Activated CD8-positive, alpha-beta T cell treated with anti-CD3 and anti-CD28 coated beads, Interleukin-2, amount 10 ng/mL, durations not matched to agents 7 days and 5 days (primary cell): ENCODE data around the gene C9orf152. TPM values are rescaled to one million over a fixed set of nuclear protein-coding genes. Genes with fewer than 3 reads are reported as not detected.

Experiments used
- ATAC-seq: fragments of 150-1000 bp; cut with Tn5 transposase; one replicate; pipeline ENCODE4 v1.10.0; 2021; ENCODE audit warnings: moderate library complexity
- CTCF ChIA-PET: fragments of 350-600 bp; sonication (Branson Sonifier 250); formaldehyde crosslinking; loops from one replicate; lab custom pipeline; 2021; ENCODE audit warnings: antibody characterized with exemption; lab: Charles Lee
- POLR2A ChIA-PET: fragments of 350-600 bp; sonication (Branson Sonifier 250); formaldehyde crosslinking; loops from one replicate; lab custom pipeline; 2021; ENCODE audit warnings: antibody characterized with exemption; lab: Charles Lee
- DNase-seq: peaks from one replicate; pipeline ENCODE4 v3.0.0-alpha.2; 2020
- H3K27ac Mint-ChIP-seq: one replicate; pipeline ENCODE4 v1.8.0; 2021; ENCODE audit warnings: mild to moderate bottlenecking, mixed read lengths
- H3K27me3 Mint-ChIP-seq: one replicate; pipeline ENCODE4 v1.8.0; 2021; ENCODE audit warnings: low read depth, mixed read lengths
- H3K36me3 Mint-ChIP-seq: one replicate; pipeline ENCODE4 v1.8.0; 2021; ENCODE audit warnings: low read depth, mixed read lengths
- H3K4me1 Mint-ChIP-seq: one replicate; pipeline ENCODE4 v1.8.0; 2021; ENCODE audit warnings: low read depth, mixed read lengths
- H3K4me3 Mint-ChIP-seq: one replicate; pipeline ENCODE4 v1.8.0; 2021; ENCODE audit warnings: mild to moderate bottlenecking, mixed read lengths
- H3K9me3 Mint-ChIP-seq: one replicate; pipeline ENCODE4 v1.8.0; 2022; ENCODE audit warnings: mixed read lengths; ENCODE audit not compliant: insufficient read depth
- total RNA-seq, 2 experiments: library from RNA; stranded (reverse); gene quantifications; one replicate each; pipeline ENCODE4 v1.2.3, GENCODE V29; 2021

C9orf152 gene
- total RNA-seq, 2 experiments from 2014 or later, result not detected

DNA sequence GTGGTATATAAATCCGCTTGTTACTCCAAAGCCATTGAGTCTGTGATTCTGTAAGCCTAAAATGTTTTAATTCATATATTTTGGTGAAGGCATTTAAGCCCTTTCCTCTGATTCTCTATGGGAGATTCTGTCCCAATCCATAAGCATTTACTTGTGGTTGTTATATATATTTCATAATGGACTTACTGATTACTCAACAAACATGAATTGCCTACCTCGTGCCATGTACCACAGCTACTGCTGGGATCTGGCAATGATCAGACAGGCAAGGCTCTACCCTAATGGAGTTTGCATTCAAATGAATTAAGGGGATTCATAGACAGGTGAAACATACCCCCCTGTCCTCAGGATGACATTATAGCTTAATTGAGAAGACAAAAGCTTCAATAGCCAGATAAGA, 54.5 kb downstream of the C9orf152 start:
- ChIA-PET POLR2A (interaction anchor here (1.9 kb wide), 1 partner anchor 104 kb away, joined by 5 read pairs; no protein-coding TSS in a partner anchor), CTCF (interaction anchor here (0.6 to 9.3 kb wide), 7 partner anchors 9 to 335 kb away, joined by 3 to 110 read pairs (median 5); no protein-coding TSS in a partner anchor)
- peaks cover 68% of the 10 kb centered on the region for H3K36me3 Mint-ChIP-seq
- H3K4me3 Mint-ChIP-seq, result no peak overlapping the region
- no peaks in the 10 kb centered on the region for H3K27me3 Mint-ChIP-seq
- ATAC-seq (no peak), DNase-seq (no peak)
- peaks cover 87% of the 10 kb centered on the region for H3K4me1 Mint-ChIP-seq
- H3K27ac Mint-ChIP-seq, result peak overlapping the region; percentile 77
- H3K9me3 Mint-ChIP-seq, result peaks cover 6% of the 10 kb centered on the region

DNA sequence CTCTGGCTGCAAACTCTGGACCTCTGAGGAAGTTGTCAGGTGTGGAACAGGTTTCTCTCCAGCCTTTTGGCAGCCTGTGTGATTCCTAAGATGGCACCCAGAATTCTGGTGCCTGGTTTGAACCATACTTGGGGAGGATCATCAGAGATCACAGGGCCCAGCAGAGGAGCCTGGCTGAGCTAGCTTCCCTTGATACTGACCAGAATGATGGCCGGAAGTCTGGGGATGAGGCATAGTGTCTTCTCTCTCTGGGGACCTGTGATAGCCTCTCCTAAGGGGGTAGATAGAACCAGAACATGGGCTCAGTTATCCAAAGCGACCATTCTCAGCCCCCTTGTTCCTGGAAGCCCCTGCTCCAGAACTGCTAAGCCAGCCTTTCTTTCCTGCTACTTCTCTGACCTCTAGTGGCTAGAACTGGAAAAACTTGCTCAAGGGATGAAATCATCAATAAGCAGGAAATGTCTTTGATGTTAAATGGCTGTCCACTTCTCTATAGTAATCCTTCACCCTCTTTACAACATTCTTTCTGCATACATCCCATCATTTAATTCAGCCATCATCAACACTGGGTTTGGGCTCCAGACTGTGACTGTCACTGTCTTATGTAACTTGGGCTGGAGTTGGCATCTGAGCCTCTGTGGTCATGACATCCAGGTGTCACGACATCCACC, 55.1 kb downstream of the C9orf152 start:
- ATAC-seq (no peak), DNase-seq (peak; percentile 60)
- H3K27ac Mint-ChIP-seq, result peak overlapping the region; percentile 77
- peaks cover 6% of the 10 kb centered on the region for H3K9me3 Mint-ChIP-seq
- peaks cover 64% of the 10 kb centered on the region for H3K36me3 Mint-ChIP-seq
- no peak overlapping the region for H3K4me3 Mint-ChIP-seq
- H3K4me1 Mint-ChIP-seq, result peaks cover 86% of the 10 kb centered on the region
- ChIA-PET CTCF (interaction anchor here (1.0 to 9.3 kb wide), 17 partner anchors 8 to 579 kb away, joined by 3 to 110 read pairs (median 5); no protein-coding TSS in a partner anchor), POLR2A (interaction anchor here (1.9 to 5.7 kb wide), 2 partner anchors 103 kb away, joined by 5 to 56 read pairs; no protein-coding TSS in a partner anchor)
- no peaks in the 10 kb centered on the region for H3K27me3 Mint-ChIP-seq

Other genes with a start within 250 kb of the C9orf152 start
- 100 to 1,000 TPM; 251 to 256 TPM for gene TXN, start 48.3 kb upstream of the C9orf152 start, total RNA-seq
- gene TXNDC8, start 129.7 kb upstream of the C9orf152 start, total RNA-seq, result not detected